Measurements from ENCODE around the gene EPHA3. TPM values are rescaled to one million over a fixed set of nuclear protein-coding genes. Genes with fewer than 3 reads are reported as not detected.

EPHA3 gene
- total and polyA plus RNA-seq, 10 of the 15 experiments (the other 5 are each of a cell fraction or from before 2014, with no cell fraction given): 0.03 to 39.0 (median 0.07) TPM; not detected in 4

DNA sequence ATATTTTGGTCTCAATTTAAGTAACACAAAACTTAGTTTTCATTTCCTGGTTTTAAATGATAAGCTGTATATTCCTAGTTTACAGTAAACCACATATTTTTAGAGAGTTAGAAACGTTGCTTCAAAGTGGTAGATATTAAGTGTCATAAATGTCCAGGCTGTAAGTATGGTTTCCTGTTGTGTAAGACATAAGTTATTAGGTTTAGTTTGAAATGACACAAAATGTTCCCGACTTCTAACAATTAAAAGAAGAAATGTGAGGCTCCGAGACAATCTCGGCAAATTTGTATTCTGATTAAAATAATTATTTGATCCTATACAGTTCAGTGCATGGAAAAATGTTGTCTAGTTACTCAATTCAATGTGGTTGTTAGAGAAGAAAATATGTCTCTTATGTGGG is 387.3 kb downstream of the EPHA3 start (continued):
- TF ChIP-seq, protein P1, sequence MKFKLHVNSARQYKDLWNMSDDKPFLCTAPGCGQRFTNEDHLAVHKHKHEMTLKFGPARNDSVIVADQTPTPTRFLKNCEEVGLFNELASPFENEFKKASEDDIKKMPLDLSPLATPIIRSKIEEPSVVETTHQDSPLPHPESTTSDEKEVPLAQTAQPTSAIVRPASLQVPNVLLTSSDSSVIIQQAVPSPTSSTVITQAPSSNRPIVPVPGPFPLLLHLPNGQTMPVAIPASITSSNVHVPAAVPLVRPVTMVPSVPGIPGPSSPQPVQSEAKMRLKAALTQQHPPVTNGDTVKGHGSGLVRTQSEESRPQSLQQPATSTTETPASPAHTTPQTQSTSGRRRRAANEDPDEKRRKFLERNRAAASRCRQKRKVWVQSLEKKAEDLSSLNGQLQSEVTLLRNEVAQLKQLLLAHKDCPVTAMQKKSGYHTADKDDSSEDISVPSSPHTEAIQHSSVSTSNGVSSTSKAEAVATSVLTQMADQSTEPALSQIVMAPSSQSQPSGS (IDR thresholded peaks at IDR 0.05; ENCODE audit: low read length): no peak

DNA sequence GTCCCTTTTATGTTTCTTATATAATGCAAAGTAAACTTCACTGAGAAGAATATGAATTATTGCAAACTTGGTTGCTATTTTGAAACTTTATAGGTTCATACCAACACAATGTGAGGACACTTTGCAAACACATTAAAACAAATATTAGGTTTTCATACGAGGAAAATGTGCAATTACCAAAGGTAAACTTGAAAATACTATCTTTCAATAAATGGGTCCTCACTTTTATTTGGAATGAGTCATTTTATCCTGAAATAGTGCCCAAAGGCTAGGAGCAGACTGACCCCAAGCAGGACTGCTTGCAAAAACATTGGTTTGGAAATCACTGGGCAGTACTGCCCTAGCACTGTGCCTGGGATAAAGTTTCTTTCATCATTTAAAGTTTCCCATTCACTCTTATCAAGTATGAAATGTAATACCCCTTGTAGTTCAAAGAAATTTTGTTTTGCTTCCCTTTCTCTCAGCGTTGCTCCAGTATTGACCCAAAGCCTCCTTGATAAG is 396.5 kb downstream of the EPHA3 start:
- no peaks in the 10 kb centered on the region for H3K36me3 ChIP-seq (ENCODE audit: control insufficient read depth in 2 of 2, insufficient read depth in 2 of 2, low read length in 1 of 2)
- in situ Hi-C loops (cut with MboI) (no loop called here), intact Hi-C loops (cut with micrococcal nuclease; ENCODE audit: unreplicated experiment) (no loop called here)
- no peaks in the 10 kb centered on the region for H4K20me1 ChIP-seq (ENCODE audit: control insufficient read depth, insufficient read depth)
- DNase-seq (ENCODE audit: low read depth, low spot score) (no peak), ATAC-seq (no peak), FAIRE-seq (no peak)
- H3K79me2 ChIP-seq (ENCODE audit: control insufficient read depth, insufficient read depth, low read length): no peaks in the 10 kb centered on the region
- H3K4me2 ChIP-seq (ENCODE audit: control insufficient read depth, insufficient read depth): no peak overlapping the region
- H3K27me3 ChIP-seq (replicated peaks in 1 of 2; ENCODE audit: control insufficient read depth in 2 of 2, insufficient read depth in 2 of 2, low read length in 1 of 2): no peaks in the 10 kb centered on the region
- RAD21 ChIA-PET (ENCODE audit: unreplicated experiment): no interaction called here
- CTCF ChIA-PET: interaction anchor here (1.0 kb wide), 1 partner anchor 9 kb away, joined by 3 read pairs; no protein-coding TSS in a partner anchor
- BruUV-seq (replicated peaks): no TSS peak
- 0% methylated on average over 2 of the region's 2 CpGs for WGBS (ENCODE audit: insufficient coverage, insufficient replicate concordance, low lambda C conversion rate, missing lambda C conversion rate)
- SMC1A ChIA-PET (ENCODE audit: uncharacterized antibody, unreplicated experiment): interaction anchor here (0.6 kb wide), 1 partner anchor 10 kb away, joined by 3 read pairs; no protein-coding TSS in a partner anchor
- H2AFZ ChIP-seq (ENCODE audit: control insufficient read depth, low read depth, low read length): no peak overlapping the region
- no peaks in the 10 kb centered on the region for H3K4me1 ChIP-seq (ENCODE audit: control insufficient read depth, insufficient read depth, low read length)
- H3K4me3 ChIP-seq: no peak overlapping the region
- no peak overlapping the region for H3K27ac ChIP-seq (ENCODE audit: control insufficient read depth, insufficient read depth)
- H3K9me3 ChIP-seq (replicated peaks; ENCODE audit: control insufficient read depth, insufficient read depth, low read length): no peaks in the 10 kb centered on the region
- POLR2A ChIA-PET: no interaction called here
- H3K9ac ChIP-seq (ENCODE audit: control insufficient read depth, insufficient read depth, low read length): no peak overlapping the region
- TF ChIP-seq, protein P2, sequence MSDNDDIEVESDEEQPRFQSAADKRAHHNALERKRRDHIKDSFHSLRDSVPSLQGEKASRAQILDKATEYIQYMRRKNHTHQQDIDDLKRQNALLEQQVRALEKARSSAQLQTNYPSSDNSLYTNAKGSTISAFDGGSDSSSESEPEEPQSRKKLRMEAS (IDR thresholded peaks at IDR 0.05; ENCODE audit: low read depth, low read length): no peak
- TF ChIP-seq CBFB (IDR thresholded peaks at IDR 0.05; ENCODE audit: low read depth) (no peak), BCL11A (IDR thresholded peaks at IDR 0.05; ENCODE audit: low read depth, low read length) (no peak), CBX5 (IDR thresholded peaks at IDR 0.05; ENCODE audit: low read depth) (no peak), ETV6 (conservative IDR thresholded peaks at IDR 0.05 in 1 of 2, IDR thresholded peaks at IDR 0.05 in 1 of 2; ENCODE audit: borderline replicate concordance in 1 of 2, low read depth in 1 of 2) (no peak), CREM (IDR thresholded peaks at IDR 0.05; ENCODE audit: low read depth) (no peak), NFIC (IDR thresholded peaks at IDR 0.05; ENCODE audit: low read depth, low read length) (no peak), SP1 (IDR thresholded peaks at IDR 0.05; ENCODE audit: low read depth, low read length) (no peak)
- TF ChIP-seq, protein P3, sequence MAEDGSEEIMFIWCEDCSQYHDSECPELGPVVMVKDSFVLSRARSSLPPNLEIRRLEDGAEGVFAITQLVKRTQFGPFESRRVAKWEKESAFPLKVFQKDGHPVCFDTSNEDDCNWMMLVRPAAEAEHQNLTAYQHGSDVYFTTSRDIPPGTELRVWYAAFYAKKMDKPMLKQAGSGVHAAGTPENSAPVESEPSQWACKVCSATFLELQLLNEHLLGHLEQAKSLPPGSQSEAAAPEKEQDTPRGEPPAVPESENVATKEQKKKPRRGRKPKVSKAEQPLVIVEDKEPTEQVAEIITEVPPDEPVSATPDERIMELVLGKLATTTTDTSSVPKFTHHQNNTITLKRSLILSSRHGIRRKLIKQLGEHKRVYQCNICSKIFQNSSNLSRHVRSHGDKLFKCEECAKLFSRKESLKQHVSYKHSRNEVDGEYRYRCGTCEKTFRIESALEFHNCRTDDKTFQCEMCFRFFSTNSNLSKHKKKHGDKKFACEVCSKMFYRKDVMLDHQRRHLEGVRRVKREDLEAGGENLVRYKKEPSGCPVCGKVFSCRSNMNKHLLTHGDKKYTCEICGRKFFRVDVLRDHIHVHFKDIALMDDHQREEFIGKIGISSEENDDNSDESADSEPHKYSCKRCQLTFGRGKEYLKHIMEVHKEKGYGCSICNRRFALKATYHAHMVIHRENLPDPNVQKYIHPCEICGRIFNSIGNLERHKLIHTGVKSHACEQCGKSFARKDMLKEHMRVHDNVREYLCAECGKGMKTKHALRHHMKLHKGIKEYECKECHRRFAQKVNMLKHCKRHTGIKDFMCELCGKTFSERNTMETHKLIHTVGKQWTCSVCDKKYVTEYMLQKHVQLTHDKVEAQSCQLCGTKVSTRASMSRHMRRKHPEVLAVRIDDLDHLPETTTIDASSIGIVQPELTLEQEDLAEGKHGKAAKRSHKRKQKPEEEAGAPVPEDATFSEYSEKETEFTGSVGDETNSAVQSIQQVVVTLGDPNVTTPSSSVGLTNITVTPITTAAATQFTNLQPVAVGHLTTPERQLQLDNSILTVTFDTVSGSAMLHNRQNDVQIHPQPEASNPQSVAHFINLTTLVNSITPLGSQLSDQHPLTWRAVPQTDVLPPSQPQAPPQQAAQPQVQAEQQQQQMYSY (CRISPR knock-in tag; IDR thresholded peaks at IDR 0.05): no peak
- TF ChIP-seq, protein P4, sequence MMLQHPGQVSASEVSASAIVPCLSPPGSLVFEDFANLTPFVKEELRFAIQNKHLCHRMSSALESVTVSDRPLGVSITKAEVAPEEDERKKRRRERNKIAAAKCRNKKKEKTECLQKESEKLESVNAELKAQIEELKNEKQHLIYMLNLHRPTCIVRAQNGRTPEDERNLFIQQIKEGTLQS (IDR thresholded peaks at IDR 0.05; ENCODE audit: borderline replicate concordance, extremely low read depth, low read depth, low read length): no peak
- TF ChIP-seq, protein P5, sequence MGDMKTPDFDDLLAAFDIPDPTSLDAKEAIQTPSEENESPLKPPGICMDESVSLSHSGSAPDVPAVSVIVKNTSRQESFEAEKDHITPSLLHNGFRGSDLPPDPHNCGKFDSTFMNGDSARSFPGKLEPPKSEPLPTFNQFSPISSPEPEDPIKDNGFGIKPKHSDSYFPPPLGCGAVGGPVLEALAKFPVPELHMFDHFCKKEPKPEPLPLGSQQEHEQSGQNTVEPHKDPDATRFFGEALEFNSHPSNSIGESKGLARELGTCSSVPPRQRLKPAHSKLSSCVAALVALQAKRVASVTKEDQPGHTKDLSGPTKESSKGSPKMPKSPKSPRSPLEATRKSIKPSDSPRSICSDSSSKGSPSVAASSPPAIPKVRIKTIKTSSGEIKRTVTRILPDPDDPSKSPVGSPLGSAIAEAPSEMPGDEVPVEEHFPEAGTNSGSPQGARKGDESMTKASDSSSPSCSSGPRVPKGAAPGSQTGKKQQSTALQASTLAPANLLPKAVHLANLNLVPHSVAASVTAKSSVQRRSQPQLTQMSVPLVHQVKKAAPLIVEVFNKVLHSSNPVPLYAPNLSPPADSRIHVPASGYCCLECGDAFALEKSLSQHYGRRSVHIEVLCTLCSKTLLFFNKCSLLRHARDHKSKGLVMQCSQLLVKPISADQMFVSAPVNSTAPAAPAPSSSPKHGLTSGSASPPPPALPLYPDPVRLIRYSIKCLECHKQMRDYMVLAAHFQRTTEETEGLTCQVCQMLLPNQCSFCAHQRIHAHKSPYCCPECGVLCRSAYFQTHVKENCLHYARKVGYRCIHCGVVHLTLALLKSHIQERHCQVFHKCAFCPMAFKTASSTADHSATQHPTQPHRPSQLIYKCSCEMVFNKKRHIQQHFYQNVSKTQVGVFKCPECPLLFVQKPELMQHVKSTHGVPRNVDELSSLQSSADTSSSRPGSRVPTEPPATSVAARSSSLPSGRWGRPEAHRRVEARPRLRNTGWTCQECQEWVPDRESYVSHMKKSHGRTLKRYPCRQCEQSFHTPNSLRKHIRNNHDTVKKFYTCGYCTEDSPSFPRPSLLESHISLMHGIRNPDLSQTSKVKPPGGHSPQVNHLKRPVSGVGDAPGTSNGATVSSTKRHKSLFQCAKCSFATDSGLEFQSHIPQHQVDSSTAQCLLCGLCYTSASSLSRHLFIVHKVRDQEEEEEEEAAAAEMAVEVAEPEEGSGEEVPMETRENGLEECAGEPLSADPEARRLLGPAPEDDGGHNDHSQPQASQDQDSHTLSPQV (IDR thresholded peaks at IDR 0.05): no peak

Measured in GM12878 (cell line).